Activated CD4-positive, alpha-beta T cell treated with anti-CD3 and anti-CD28 coated beads, Interleukin-10, Interleukin-2, amounts not matched to agents 100 ng/mL and 50 ng/mL, durations not matched to agents 16 hours and 8 hours (primary cell): Measurements from ENCODE around the gene ZNF646.

Source experiments
- DNase-seq: peaks from one replicate; pipeline ENCODE4 v3.0.0-alpha.2; 2020

Gene ZNF646

GRCh38 chr16:31132303-31132979 is 58.2 kb downstream of the ZNF646 start:
- DNase-seq: no peak

DNA sequence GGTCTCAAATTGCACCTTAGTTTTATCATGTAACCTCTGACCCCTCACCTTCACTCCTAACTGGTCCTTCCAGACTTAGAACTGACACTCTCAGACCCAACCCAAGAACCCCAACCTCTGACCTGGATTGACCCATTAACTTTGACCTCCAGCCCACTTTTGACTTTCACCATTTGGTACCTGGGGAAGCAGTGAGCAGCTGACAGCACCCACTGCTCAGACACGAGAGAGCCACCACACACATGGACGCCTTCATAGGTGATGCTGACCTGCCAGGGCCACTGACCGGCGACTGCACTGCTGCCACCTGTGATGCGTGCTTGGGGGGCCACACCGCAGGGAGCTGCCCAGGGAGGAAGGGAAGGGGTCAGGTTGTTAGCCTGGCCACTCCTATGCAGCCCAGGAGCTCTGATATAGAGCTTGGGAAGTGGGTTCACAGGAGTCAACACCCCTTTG is 58.9 kb downstream of the ZNF646 start:
- no peak for DNase-seq
